GM21717 (cell line): ENCODE measurements around the gene NUAK1.

ENCODE experiments used
- ATAC-seq: cut with Tn5 transposase; IDR thresholded peaks from one replicate; pipeline ENCODE4 v1.9.1; 2021; ENCODE audit warnings: mild to moderate bottlenecking, moderate library complexity; ENCODE audit not compliant: unreplicated experiment

NUAK1 gene

DNA sequence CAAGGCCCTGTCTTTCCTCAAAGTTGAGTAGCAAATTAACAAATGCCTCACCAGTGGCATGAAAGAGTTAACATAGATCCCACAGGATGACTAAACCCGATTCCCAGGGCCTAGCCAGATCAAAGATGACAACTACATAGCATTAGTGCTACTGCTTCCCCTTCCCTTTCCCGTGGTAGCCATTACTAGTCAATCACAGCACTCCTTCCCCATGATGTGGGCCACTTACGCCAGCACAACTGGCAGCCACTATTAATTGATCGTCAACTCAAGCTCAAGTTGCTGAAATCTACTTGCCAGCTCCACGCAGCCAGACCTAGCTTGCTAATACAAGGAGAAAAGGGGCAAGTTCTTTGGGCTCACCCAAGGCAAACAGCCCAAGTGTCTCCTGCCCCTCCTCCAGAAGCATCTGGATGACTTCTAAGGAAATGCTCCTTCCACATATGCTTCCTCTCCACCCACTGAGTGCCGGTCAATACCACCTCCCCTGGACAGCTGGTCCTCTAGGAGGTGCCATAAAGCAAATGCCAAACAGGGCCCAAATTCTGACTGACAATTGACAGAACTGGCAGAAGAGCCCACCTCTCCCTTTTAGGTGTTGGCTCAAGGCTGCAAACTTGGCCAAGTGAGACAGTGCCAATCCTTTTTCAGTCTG lies 72.6 kb downstream of the NUAK1 start:
- ATAC-seq = no peak

DNA sequence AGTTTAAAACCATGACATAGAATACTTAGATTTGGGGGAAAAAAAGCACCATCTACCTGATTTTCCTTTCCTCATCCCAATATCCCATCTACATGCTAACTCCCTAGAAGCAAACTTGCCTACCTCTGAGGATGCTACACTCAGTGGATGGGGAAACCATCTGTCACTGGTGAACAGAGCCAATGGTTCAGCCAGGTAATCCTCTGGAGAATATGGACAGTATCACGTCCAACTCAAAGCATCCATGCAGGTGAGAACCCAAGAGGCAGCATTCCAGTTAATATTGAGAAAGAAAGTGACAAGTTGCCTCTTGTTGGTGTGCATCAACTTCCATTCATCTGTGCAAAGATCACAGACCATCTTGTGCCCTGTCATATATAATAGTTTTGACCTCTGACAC lies 73.2 kb downstream of the NUAK1 start:
- no peak for ATAC-seq

DNA sequence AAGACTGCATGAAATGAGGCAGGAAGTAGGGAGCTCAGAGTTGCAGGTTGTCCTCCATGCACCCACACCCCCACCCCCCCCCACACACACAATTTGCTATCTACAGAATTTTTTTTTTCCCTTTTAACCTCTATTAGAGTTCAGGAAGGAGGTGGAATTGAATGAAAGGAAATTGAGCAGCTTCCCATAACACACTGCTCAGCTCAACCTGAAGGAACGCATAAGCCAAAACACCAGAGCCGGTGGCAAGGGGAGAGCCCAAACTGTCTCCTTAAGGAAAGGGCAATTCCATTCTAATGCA lies 74.1 kb downstream of the NUAK1 start:
- no peak for ATAC-seq

DNA sequence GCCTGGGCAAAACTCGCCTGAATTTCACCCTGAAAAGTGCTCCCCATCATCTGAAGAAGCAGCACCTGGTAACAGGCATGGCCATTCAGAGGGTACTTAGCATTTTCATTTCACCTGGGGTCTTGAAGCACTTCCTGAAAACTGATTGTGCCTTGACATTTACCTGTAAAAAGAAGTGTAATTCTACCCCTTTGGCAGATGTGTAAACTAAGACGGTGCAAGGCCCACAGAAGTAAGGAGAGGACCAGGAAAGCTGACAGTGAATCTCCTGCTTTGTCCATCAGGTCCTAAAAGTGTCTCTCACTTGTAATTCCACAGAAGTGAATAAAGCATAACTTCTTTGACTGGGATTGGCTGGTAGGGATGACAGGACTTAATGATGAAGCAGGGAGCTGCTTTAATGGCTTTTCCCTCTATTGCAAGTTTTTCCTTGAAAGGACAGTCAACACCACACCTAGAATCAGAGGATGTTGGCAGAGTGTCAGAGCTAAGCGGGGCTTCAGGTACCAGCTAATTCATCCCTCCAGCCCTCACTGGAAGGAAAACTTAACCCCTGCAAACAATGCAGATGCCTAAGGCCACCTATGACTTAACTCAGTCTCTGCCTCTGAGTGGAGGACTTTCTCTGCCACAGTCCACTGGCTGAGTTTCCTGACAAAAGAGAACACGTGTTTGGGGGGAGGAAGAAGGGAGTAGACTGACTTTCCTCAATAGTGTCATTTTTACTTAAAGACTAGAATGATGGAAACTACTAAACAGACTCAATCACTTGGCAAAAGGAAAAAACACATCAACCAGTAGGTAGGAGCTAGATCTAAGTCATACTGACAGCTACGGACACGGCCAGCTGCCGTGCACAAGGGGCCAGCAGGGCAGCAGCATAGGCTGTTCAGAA lies 74.7 kb downstream of the NUAK1 start:
- ATAC-seq = no peak

DNA sequence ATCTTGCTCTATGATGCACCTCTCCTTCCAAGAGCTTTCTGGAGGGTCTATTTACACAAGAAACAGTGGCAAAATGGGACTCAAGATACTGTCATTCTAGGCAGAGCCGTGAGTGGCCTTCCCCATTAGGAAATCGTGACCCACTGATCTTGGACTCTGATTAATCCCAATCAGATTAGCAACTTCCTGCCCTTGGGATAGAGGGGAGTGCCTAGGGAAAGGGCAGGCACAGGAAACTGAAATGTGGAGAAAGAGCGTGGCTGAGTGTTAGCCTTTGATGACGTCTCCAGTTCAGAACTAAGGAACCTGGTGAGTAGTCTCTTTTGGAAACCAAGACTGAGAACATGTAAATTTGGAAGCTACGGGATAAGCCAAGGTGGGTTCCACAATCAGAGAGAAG lies 76.1 kb downstream of the NUAK1 start:
- no peak for ATAC-seq

DNA sequence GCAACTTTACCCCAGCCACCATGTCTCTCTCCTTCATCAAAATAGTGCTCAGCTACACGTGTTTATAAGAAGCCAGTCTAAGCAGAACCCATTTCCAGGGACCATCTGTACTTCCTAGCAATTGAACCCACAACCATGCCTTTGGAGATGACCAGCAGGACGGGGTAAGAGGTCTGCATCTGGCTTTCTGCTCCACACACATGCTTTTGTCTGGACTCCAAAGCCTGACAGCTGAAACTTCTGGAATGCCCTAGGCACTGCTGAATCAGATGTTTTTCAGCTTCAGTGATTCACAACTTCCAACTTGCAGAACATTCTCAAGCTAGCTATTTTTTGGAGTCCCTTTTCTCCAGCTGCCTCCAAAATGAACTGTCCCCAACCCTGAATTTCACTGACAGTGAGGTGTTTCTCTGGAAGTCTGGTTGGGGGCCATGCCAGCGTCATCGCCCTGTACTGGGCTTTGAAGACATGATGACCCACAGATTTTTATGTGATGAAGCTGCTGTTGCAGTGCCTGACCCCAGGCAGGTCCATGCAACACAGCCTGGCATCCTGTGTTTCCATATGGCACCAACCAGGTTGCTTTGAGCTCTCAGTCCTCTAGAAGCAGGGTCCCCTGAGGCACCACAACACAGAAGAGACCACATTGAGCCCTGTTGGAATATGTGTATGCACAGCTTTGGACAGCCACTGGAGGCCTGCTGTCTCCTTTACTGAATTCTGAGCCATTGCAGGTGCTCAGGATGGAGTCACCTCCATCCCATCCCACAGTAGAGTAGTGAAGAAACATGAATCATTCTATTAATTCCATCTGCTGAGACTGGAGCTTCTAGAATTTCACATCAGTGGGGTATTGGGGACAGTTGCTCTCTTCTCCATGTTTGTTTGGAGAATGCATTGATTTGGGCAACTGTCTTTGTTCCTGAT lies 80.2 kb downstream of the NUAK1 start:
- ATAC-seq = no peak

DNA sequence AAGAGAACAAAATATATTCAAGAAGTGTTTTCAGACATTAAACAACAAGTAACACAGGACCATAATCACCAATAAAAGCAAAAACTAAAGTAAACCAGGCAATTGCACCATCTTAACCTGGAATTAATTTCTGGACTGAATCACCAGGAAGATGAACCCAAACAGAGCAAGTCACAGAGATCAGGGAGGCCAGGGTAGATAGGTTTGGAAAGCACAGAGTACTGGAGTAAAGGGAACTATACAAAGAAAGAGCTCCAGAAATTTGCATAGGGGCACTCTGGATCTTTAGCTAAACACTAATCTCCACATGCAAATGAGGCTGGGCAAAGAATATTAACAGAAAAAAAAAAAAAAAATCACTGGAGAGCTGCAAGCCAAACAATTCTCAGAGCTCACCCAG lies 84.7 kb downstream of the NUAK1 start:
- no peak for ATAC-seq

DNA sequence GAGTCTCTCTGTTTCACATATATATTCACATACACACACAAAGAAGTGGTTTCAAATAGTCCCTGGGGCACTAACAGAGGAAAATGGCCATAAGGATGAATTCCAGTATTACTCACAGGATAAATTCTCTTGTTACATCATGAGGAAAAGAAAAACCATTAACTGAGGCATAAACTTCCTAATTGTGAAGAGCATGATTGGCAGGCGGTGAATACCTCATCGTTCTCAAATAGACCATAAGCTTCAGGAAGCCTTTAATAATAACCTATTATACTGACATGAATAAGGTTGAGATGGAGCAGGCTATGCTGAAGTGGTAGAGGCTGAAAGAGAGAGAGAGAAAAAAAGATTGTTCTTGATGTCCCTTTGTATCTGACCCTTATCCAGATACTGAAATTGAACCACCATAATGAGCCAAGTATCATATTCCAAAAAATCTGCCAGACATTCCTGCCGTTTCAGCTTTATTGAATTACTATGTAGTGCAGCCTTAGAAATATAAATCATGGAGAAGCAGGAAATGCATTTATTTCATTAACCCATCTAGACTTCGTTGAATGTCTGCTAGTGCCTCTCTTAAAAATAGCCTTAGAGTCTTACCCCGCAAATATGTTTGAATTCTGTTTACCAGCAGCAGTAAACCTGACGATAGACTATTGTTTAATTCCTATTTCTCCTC lies 86.8 kb downstream of the NUAK1 start:
- no peak for ATAC-seq

DNA sequence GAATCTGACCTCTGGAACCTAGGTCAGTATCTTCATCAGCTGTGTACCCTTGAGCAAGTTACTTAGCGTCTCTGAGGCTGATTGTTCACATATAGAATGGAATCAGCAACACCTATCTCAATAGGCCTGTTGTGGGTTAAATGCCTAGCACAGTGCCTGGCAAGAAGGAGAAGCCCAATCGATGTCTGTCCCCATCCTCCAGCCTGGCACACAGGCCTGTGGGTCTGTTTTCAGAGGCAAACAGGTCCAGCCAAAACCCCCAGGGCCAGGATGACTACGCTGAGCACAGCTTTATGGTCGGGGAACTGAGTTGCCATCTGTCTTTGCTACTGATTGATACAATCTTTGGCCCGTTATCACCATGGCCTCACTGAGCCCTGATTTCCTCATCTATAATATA lies 89.2 kb downstream of the NUAK1 start:
- ATAC-seq = no peak

DNA sequence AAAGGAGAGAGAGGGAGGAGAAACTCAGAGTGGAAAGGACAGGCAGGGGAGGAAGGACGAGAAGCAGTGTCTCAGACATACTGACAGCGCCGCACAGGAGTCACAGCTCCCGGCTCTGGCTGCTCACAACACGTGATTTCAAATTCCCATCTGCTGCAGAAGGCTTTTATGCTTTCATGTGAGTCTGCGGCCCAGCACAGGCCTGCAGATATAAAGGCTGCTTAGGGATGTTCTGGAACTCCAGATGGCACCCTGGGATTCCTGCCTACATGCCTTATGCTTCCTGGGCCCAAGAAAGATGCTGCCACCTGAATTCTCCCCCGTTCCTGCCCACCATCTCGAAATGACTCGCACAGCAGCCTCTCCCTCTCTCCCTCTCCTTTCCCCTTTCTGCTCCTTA lies 89.6 kb downstream of the NUAK1 start:
- ATAC-seq = no peak

DNA sequence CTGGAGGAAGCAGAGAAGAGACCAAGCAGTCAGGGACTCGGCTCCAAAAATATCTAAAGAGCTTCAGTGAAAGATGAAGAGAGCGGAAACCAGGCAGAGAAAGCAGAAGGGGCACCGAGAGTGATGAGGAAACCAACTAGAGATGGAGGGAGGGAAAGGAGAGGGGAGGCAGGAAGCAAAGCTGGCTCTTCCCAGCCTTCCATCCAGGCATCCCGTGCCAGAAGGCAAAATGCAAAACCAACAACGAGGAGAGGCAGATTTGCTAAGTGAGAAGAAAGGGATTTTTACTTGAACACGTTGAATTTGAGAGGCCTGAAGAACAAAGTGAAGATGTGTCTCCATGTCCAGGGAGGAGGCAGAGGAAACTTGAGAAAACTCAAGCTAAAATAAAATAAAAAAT lies 90.1 kb downstream of the NUAK1 start:
- ATAC-seq = no peak

DNA sequence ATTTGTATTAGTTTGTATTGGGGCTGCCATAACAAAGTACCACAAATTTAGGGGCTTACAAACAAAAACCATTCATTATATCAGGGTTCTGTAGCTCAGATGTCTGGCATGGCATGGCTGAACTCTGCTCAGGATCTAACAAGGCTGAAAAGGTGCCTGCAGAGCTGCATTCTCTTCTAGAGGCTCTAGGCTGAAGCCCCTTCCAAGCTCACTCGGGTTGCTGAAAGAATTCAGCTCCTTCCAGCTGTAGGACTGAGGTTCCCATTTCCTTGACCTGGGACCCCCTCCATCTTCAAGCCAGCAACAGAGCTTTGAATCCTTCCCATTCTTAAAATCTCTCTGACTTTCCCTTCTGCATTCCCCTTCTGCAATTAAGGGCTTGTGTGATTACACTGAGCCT lies 90.7 kb downstream of the NUAK1 start:
- no peak for ATAC-seq

DNA sequence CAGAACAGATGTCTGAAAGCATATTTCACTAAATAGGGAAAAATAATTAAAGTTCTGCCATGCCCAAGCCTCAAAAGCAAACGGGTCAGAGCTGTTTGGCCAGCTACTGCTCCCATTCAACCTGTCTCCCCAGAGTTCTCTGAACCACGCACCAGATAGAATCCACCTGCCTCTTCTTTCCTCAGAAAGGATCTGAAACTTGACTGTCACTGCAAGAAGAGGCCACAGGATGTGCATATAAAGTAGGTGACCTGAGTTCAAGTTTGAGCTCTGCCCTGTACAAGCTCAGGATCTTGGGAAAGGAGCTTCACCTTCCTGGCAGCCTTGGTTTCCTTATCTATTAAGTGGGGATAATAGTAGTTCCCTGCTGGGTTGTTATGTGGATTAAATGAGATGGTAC lies 91.8 kb downstream of the NUAK1 start:
- no peak for ATAC-seq

DNA sequence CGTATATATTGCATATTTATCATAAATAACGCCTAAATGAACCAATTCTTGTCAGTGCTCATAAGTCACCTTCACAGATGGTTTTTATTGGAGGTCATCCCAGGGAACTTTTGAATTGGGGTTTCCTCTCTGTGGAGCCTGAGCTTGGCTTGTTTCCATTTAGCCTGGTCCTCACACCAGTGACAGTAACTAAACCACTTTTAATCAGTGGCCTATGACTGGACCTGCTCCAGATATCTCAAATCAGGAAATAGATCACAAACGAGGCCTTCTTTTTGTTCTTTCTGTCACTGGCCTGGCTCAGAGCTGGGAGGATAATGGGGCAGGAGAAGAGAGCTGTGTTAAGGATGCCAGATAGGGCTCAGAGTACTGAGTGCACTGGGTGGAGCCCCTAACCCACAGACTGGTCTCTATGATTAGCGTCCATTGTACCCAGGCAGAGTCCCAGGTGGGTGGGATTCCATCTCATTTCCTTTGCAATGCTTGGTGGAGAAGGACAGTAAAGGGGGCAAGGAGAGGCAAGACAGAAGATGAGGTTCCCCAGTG lies 92.4 kb downstream of the NUAK1 start:
- ATAC-seq = no peak

DNA sequence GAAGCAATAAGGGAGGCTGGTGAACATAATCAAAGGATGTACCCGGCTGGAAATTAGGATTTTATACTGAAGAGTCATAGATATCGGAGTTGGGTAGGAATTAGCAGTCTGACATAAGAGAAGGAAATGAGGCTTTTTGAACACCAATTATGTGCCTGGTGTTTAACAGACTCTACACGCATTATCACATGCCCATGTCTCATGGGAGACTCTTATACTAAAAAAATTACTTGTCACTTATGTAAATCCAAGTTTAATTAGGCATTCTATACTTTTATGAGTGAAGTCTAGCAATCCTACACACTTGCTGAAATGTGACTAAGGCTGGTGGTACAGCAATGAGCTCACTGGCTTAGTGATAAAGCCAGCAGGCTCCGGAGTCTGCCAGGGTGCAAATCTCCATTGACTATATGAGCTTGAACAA lies 93.5 kb downstream of the NUAK1 start:
- ATAC-seq = no peak

DNA sequence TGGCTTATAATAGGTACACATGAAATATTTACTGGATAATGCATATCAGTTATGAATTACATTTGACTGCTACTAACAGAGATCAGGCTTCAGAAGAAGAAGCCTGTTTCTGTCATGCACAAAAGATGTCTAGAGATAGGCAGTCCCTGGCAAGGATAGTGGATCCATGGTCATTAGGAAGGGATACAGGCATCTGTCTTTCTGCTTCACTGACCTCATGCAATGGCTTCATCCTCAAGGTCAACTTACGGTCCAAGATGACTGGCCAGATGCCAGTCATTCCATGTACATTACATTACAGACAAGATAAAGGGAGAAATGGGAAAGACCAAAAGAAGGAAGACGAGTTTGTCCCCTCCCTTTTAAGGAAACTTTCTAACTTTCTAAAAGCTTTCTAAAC lies 94.0 kb downstream of the NUAK1 start:
- no peak for ATAC-seq

DNA sequence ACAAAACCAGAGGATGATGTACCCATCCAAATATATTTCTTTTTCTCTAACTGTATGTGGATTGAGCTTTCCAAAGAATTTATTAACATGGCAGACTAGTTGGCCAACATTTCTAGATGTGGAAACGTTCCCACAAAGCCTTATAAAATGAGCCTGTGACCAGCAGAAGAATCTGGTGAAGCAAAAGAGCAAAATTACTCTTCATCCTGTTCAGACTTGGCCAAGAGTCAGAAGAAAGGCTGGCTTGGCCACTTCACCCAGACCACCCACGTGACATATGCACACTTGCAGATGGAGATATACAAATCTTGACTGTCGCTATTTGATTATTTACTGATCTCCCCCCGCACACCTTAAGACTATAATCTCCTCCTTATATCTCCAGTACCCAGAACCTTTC lies 96.7 kb downstream of the NUAK1 start:
- ATAC-seq = no peak

DNA sequence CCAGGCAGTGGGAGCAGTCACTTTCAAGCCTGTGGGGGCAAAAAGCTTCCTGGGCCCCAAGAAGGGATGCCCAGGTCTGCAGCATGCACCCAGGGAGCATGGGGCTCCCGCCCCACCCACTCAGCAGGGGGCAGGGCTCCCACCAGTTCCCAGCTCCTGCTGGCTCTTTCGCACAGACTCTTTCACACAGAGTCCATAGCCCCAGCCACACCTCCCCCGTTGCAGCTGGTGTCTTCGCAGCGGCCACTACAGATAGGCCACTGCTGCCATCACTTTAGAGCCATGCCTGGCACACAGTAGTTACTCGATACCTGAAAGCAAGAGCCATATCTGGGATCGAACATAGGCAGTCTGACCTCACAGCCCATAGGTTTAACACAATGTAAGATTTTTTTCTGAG lies 98.2 kb downstream of the NUAK1 start:
- no peak for ATAC-seq

DNA sequence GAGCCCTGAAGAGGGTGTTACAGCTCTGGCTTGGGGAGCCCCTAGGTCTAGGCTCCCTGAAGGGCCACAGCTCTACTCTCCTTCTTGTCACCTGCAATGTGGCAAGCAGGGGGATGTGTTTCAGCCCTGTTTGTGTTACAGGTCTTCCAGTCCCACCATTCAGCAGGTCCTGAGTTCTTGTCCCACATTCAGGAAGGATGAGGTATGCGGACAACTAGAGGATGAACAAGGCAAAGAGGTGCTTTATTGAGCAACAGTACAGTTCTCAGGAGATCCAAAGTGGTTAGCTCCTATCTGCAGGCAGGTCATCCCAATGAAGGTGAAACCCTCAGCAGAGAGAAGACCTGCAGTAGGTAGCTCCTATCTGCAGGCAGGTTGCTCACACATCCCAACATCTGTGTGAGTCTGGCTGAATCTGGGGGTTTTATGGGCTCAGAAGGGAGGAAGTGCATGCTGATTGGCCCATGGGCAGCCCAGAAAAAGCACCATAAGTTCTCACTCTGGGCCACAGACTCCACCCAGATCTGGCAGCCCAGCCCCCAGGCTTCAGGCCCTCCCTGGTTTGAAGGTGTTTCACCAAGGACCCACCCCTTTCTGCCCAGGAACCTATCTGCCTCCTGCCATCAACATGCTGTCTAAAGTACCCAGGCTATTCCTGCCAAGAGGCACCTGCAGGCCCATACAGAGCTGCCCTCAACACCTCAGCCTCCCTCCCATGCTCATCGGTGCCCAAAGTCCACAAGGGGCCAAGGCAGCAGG lies 98.9 kb downstream of the NUAK1 start:
- no peak for ATAC-seq

DNA sequence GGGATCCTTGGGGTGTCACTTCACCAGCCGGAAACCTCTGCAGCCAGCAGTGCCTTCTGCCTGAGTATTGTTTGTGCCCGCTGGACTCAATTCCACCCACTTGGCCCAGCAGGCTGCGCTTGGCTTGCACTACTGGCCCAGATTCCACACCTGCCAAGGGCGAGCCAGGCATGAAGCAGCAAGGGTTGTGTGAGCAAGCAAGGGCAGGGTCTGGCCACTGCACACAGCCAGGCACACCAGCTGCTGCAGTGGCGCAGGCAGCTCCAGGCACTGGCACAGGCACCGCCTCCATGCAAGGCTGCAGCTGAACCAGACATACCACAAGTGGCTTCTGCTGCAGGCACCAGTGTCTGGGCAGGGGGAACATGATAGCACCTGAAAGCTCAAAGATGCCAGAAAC lies 99.5 kb downstream of the NUAK1 start:
- ATAC-seq = no peak
